Gastroesophageal sphincter (tissue), 4 donors: Measurements from ENCODE around the gene GRB2. TPM values are rescaled to one million over a fixed set of nuclear protein-coding genes. Genes with fewer than 3 reads are reported as not detected.

Source experiments
- ATAC-seq: fragments of 150-250 bp; one replicate; pipeline ENCODE4 v1.9.1; 2016; ENCODE audit warnings: mild to moderate bottlenecking, moderate library complexity
- H3K27ac ChIP-seq, 4 donors: fragments of 200-600 bp; sonication (generic) in 3 of 4; 1 replicate in 3 of 4; 2 replicates in 1 of 4; pipeline ENCODE4 v1.5.1; 2016 to 2019
- H3K27me3 ChIP-seq: fragments of 200-600 bp; sonication (generic); one replicate; pipeline ENCODE4 v1.5.1; 2019
- H3K36me3 ChIP-seq, 2 donors: fragments of 200-600 bp; sonication (generic); one replicate each; pipeline ENCODE4 v1.5.1; 2019; ENCODE audit warnings: control low read depth in 1 of 2
- H3K4me1 ChIP-seq, 3 donors: fragments of 200-600 bp; sonication (generic); 1 replicate in 2 of 3; 2 replicates in 1 of 3; pipeline ENCODE4 v1.5.1; 2016 to 2019; ENCODE audit warnings: control low read depth in 2 of 3
- H3K4me3 ChIP-seq, 2 donors: fragments of 200-600 bp; sonication (generic); one replicate each; pipeline ENCODE4 v1.5.1; 2019; ENCODE audit warnings: mild to moderate bottlenecking in 1 of 2, moderate library complexity in 1 of 2
- H3K9me3 ChIP-seq, 3 donors: fragments of 200-600 bp; sonication (generic); one replicate each; pipeline ENCODE4 v1.5.1; 2017 to 2019; ENCODE audit warnings: control low read depth in 2 of 3
- CTCF ChIP-seq, 4 experiments: fragments of 200-600 bp in 2 of 4; fragments of 450-650 bp in 2 of 4; sonication (generic) in 1 of 4; IDR thresholded peaks; one replicate each; pipeline ENCODE4 v1.5.1; 2017 to 2019; ENCODE audit warnings: antibody characterized with exemption in 4 of 4, mild to moderate bottlenecking in 2 of 4, moderate library complexity in 2 of 4
- EP300 ChIP-seq: sonication (generic); formaldehyde crosslinking; IDR thresholded peaks from one replicate; pipeline ENCODE4 v1.6.1; 2017; ENCODE audit warnings: antibody characterized with exemption, mild to moderate bottlenecking
- POLR2A ChIP-seq, 2 donors: fragments of 450-650 bp; IDR thresholded peaks; one replicate each; pipeline ENCODE4 v1.6.1; 2017; ENCODE audit warnings: antibody characterized with exemption in 2 of 2, mild to moderate bottlenecking in 2 of 2, moderate library complexity in 1 of 2
- POLR2AphosphoS5 ChIP-seq: sonication (generic); formaldehyde crosslinking; IDR thresholded peaks from one replicate; pipeline ENCODE4 v1.6.1; 2017; ENCODE audit warnings: antibody characterized with exemption
- WGBS, 2 donors: methylation state at CpG; one replicate each; pipeline ENCODE4 v1.1.5; 2018; ENCODE audit warnings: low coverage in 1 of 2; 5-methylcytosine and 5-hydroxymethylcytosine counted together
- total RNA-seq, 4 donors: library from RNA; depleted of rRNA; stranded (reverse); fragments of >200 nt; gene quantifications; one replicate each; pipeline ENCODE4 v1.1.0, GENCODE V29; 2016

Gene GRB2
- total RNA-seq, 4 donors from 2014 or later, result 80.6 to 113 (median 97.6) TPM

GRCh38 chr17:75367312-75367711 lies 38.2 kb downstream of the GRB2 start:
- H3K9me3 ChIP-seq, result no peaks in the 10 kb centered on the region
- no peak for ATAC-seq
- H3K4me1 ChIP-seq, result peaks cover 0 to 97% (median 23%) of the 10 kb centered on the region in 3 donors
- H3K36me3 ChIP-seq, result no peaks in the 10 kb centered on the region
- WGBS, 2 donors, result no CpG with 5 or more reads among the region's 1 CpG
- H3K4me3 ChIP-seq, result no peak overlapping the region
- H3K27me3 ChIP-seq, result no peaks in the 10 kb centered on the region
- TF ChIP-seq EP300 (no peak), CTCF (IDR thresholded peaks at IDR 0.05) (no peak), POLR2AphosphoS5 (no peak), POLR2A (IDR thresholded peaks at IDR 0.05) (no peak)
- H3K27ac ChIP-seq, result no peak overlapping the region

DNA sequence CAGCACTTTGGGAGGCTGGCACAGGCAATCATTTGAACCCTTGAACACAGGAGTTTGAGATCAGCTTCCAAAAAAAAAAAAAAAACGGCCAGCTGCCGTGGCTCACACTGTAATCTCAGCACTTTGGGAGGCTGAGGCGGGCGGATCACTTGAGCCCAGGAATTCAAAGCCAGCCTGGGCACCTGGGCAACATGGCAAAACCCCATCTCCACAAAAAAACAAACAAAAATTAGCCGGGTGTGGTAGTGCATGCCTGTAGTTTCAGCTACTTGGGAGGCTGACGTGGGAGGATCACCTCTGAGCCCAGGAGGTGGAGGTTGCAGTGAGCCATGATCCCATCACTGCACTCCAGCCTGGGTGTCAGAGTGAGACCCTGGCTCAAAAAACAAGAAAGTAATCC lies 39.0 kb downstream of the GRB2 start:
- WGBS, 2 donors, result 39 to 42% methylated on average over 5 to 6 of the region's 6 CpGs
- H3K4me3 ChIP-seq, result no peak overlapping the region
- H3K36me3 ChIP-seq, result no peaks in the 10 kb centered on the region
- TF ChIP-seq EP300 (no peak), POLR2AphosphoS5 (no peak), POLR2A (IDR thresholded peaks at IDR 0.05) (no peak), CTCF (IDR thresholded peaks at IDR 0.05) (no peak)
- ATAC-seq, result no peak
- H3K27ac ChIP-seq, result no peak overlapping the region
- H3K27me3 ChIP-seq, result no peaks in the 10 kb centered on the region
- no peaks in the 10 kb centered on the region for H3K9me3 ChIP-seq
- H3K4me1 ChIP-seq, result peaks cover 0 to 97% (median 21%) of the 10 kb centered on the region in 3 donors

DNA sequence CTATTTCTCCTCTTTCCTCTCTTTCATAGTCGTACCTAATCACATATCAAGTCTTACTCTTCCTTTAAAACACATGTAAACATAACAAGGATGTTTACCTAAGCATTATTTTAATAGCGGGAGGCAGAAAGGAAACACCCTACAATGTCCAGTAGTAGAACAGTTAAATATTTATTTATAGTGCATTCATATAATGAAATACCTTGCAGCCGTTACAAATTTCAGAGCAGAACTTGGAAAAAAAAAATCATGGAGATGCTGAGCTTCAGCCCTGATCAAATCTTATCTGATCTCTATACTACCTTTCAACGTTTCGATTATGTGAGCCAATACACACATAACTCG lies 39.6 kb downstream of the GRB2 start:
- no peak for TF ChIP-seq EP300
- ATAC-seq, result no peak
- Histone ChIP-seq H3K36me3 (no peaks in the 10 kb centered on the region), H3K4me1 (peaks cover 0 to 97% (median 18%) of the 10 kb centered on the region in 3 donors), H3K4me3 (no peak overlapping the region), H3K9me3 (no peaks in the 10 kb centered on the region), H3K27ac (no peak overlapping the region), H3K27me3 (no peaks in the 10 kb centered on the region)
- 43 to 57% methylated on average over 6 of the region's 6 CpGs for WGBS, 2 donors

DNA sequence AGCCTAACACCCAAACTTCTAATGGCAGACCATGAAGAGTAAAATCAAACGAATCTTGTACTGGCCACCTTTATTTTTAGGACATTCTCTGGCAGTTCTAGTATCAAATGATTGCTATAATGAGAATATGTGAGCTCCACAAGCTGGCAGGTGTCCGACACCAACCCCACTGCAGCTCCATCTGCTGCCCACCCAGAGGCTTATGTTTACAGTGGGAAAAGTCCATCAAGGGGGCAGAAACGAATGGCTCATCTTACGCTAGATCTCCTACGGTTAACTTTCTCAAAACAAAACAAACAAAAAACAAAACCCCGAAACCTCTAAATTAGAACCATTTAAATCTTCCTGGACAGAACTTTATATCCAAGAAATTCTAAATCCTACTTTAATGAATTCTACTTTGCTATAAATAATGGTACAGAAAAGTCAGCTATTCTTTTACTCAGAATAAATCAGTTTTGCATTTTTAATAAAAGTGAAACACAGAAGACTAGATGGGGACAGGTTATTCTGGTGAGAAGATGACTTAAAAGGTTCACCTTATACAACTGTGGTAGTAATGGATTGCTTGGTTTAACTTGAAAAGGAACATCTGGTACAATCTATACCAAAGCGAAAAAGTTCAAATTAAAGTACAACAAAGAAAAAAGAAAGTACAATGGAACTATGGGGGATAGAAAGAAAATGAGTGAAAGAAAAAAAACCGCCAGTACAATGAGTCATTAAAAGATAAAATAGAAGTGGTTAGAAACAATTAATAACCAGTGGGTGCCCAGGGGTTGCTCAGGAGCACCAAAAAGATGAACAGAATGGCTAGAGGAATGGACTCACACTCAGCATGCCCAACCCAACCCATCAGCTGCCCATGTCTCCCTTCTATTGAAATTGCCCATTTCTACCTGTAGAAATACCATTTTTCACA lies 40.2 kb downstream of the GRB2 start:
- Histone ChIP-seq H3K4me3 (no peak overlapping the region), H3K36me3 (no peaks in the 10 kb centered on the region), H3K27me3 (no peaks in the 10 kb centered on the region), H3K9me3 (no peaks in the 10 kb centered on the region), H3K4me1 (peaks cover 0 to 97% (median 15%) of the 10 kb centered on the region in 3 donors), H3K27ac (no peak overlapping the region)
- WGBS, 2 donors, result 68 to 76% methylated on average over 7 to 8 of the region's 8 CpGs
- no peak for TF ChIP-seq POLR2A (IDR thresholded peaks at IDR 0.05)
- TF ChIP-seq POLR2AphosphoS5, result no peak
- no peak for TF ChIP-seq EP300
- TF ChIP-seq CTCF (IDR thresholded peaks at IDR 0.05), result no peak
- ATAC-seq, result no peak

- H3K4me3 ChIP-seq, result no peak overlapping the region
- no peak overlapping the region for H3K27ac ChIP-seq
- no peaks in the 10 kb centered on the region for H3K9me3 ChIP-seq
- ATAC-seq, result no peak
- H3K4me1 ChIP-seq, result peaks cover 0 to 96% (median 15%) of the 10 kb centered on the region in 3 donors
- H3K27me3 ChIP-seq, result no peaks in the 10 kb centered on the region
- 90 to 93% methylated on average over 2 of the region's 2 CpGs for WGBS, 2 donors
- no peaks in the 10 kb centered on the region for H3K36me3 ChIP-seq
- TF ChIP-seq POLR2A (IDR thresholded peaks at IDR 0.05) (no peak), POLR2AphosphoS5 (no peak), CTCF (IDR thresholded peaks at IDR 0.05) (no peak), EP300 (no peak)
Measured at GRCh38 chr17:75364078-75364477, 41.4 kb downstream of the GRB2 start.
